Fibroblast of lung (primary cell): ENCODE results near the gene FAM107B. TPM values are rescaled to one million over a fixed set of nuclear protein-coding genes. Genes with fewer than 3 reads are reported as not detected.

ENCODE experiments used
- DNase-seq, 2 donors: peaks; one replicate each; pipeline versions ENCODE4 v3.0.0 to v3.0.0-alpha.2; 2010; ENCODE audit warnings: low read depth in 2 of 2
- H2AFZ ChIP-seq: 2 replicates; pipeline ENCODE4 v1.5.1; 2012; ENCODE audit warnings: low read length, control low read depth, inconsistent platforms
- H3K27ac ChIP-seq: 2 replicates; pipeline ENCODE4 v1.5.1; 2011; ENCODE audit warnings: low read length, control low read depth; ENCODE audit not compliant: insufficient read depth
- H3K27me3 ChIP-seq: 2 replicates; pipeline ENCODE4 v1.5.1; 2011; ENCODE audit warnings: mild to moderate bottlenecking, low read length; ENCODE audit not compliant: control insufficient read depth, insufficient read depth
- H3K36me3 ChIP-seq: 2 replicates; pipeline ENCODE4 v1.5.1; 2011; ENCODE audit warnings: low read length; ENCODE audit not compliant: control insufficient read depth, insufficient read depth
- H3K4me1 ChIP-seq: 2 replicates; pipeline ENCODE4 v1.5.1; 2011; ENCODE audit warnings: low read length; ENCODE audit not compliant: control insufficient read depth, insufficient read depth; ENCODE audit errors: extremely low read depth
- H3K4me2 ChIP-seq: 2 replicates; pipeline ENCODE4 v1.5.1; 2011; ENCODE audit warnings: low read length, control low read depth; ENCODE audit not compliant: insufficient read depth; ENCODE audit errors: extremely low read depth
- H3K4me3 ChIP-seq, 4 experiments: fragments of 200-600 bp in 1 of 4; sonication (generic) in 1 of 4; replicated peaks in 1 of 4; 2 replicates each; pipeline ENCODE4 v1.5.1; 2011 to 2016; ENCODE audit warnings: low read length in 4 of 4, low read depth in 3 of 4, mild to moderate bottlenecking in 3 of 4, control low read depth in 2 of 4, inconsistent platforms in 1 of 4, mixed read lengths in 1 of 4; ENCODE audit not compliant: insufficient read depth in 1 of 4; ENCODE audit errors: control extremely low read depth in 1 of 4
- H3K79me2 ChIP-seq: 2 replicates; pipeline ENCODE4 v1.5.1; 2012; ENCODE audit warnings: mild to moderate bottlenecking, low read length, inconsistent platforms; ENCODE audit not compliant: control insufficient read depth, insufficient read depth
- H3K9ac ChIP-seq: 2 replicates; pipeline ENCODE4 v1.5.1; 2011; ENCODE audit warnings: mild to moderate bottlenecking, low read length, control low read depth; ENCODE audit not compliant: insufficient read depth
- H3K9me3 ChIP-seq: 2 replicates; pipeline ENCODE4 v1.5.1; 2012; ENCODE audit warnings: low read depth, low read length; ENCODE audit not compliant: control insufficient read depth, insufficient read depth
- H4K20me1 ChIP-seq: 2 replicates; pipeline ENCODE4 v1.5.1; 2011; ENCODE audit warnings: low read length; ENCODE audit not compliant: control insufficient read depth, insufficient read depth; ENCODE audit errors: extremely low read depth
- EZH2 ChIP-seq: IDR thresholded peaks from 2 replicates; pipeline ENCODE4 v1.5.1; 2012; ENCODE audit warnings: low read length, control low read depth, mild to moderate bottlenecking; ENCODE audit errors: missing control alignments
- polyA plus RNA-seq, 2 donors: library from polyadenylated mRNA; depleted of rRNA in 1 of 2; stranded (reverse) in 1 of 2; unstranded in 1 of 2; fragments of >200 nt; gene quantifications; 2 replicates each; pipeline ENCODE4 v1.2.1, GENCODE V29; 2011 to 2012; ENCODE audit warnings: missing spikeins in 1 of 2
- total RNA-seq: library from RNA; depleted of rRNA; stranded (reverse); fragments of >200 nt; gene quantifications from 2 replicates; pipeline ENCODE4 v1.2.1, GENCODE V29; 2014
- TF ChIP-seq, protein P1 (sequence below), 2 donors: IDR thresholded peaks in 1 of 2; conservative IDR thresholded peaks in 1 of 2; 1 replicate in 1 of 2; 2 replicates in 1 of 2; pipeline ENCODE4 v1.5.1; 2011 to 2012; ENCODE audit warnings: low read length in 2 of 2, control low read depth in 1 of 2, inconsistent platforms in 1 of 2, low read depth in 1 of 2, mild to moderate bottlenecking in 1 of 2

FAM107B gene
- total and polyA plus RNA-seq, 2 donors (not counting 1 experiment from before 2014, with no cell fraction given): 29.0 to 36.0 TPM

DNA sequence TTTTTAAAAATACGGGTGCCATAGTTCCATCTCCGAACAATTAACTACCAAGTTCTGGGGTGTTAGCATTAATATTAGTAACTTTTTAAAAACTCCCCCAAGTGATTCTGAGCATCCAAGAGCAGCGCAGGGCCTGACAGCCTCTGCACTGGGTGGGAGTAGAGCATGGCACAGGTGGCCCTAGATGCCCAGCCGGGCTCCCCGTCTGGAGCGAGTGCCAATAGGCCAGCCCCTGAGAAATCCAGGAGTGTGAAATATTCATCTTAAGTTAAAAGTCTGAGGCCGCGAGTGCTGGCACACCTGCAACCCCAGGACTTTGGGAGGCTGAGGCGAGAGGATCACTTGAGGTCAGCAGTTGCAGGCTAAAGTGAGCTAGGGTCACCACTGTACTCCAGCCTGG, 16.2 kb downstream of the FAM107B start:
- H3K9ac ChIP-seq: no peak overlapping the region
- no peaks in the 10 kb centered on the region for H3K4me1 ChIP-seq
- H3K36me3 ChIP-seq: no peaks in the 10 kb centered on the region
- H3K79me2 ChIP-seq: no peaks in the 10 kb centered on the region
- no peak for TF ChIP-seq EZH2
- TF ChIP-seq, protein P1, sequence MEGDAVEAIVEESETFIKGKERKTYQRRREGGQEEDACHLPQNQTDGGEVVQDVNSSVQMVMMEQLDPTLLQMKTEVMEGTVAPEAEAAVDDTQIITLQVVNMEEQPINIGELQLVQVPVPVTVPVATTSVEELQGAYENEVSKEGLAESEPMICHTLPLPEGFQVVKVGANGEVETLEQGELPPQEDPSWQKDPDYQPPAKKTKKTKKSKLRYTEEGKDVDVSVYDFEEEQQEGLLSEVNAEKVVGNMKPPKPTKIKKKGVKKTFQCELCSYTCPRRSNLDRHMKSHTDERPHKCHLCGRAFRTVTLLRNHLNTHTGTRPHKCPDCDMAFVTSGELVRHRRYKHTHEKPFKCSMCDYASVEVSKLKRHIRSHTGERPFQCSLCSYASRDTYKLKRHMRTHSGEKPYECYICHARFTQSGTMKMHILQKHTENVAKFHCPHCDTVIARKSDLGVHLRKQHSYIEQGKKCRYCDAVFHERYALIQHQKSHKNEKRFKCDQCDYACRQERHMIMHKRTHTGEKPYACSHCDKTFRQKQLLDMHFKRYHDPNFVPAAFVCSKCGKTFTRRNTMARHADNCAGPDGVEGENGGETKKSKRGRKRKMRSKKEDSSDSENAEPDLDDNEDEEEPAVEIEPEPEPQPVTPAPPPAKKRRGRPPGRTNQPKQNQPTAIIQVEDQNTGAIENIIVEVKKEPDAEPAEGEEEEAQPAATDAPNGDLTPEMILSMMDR (conservative IDR thresholded peaks at IDR 0.05 in 1 of 2, IDR thresholded peaks at IDR 0.05 in 1 of 2; ENCODE audit: low read depth in 1 of 2, low read length in 2 of 2): no peak
- no peaks in the 10 kb centered on the region for H3K27me3 ChIP-seq
- no peaks in the 10 kb centered on the region for H4K20me1 ChIP-seq
- no peak overlapping the region for H3K4me2 ChIP-seq
- no peaks in the 10 kb centered on the region for H3K9me3 ChIP-seq
- H3K4me3 ChIP-seq: no peak overlapping the region
- no peak overlapping the region for H2AFZ ChIP-seq
- DNase-seq: no peak
- no peak overlapping the region for H3K27ac ChIP-seq

DNA sequence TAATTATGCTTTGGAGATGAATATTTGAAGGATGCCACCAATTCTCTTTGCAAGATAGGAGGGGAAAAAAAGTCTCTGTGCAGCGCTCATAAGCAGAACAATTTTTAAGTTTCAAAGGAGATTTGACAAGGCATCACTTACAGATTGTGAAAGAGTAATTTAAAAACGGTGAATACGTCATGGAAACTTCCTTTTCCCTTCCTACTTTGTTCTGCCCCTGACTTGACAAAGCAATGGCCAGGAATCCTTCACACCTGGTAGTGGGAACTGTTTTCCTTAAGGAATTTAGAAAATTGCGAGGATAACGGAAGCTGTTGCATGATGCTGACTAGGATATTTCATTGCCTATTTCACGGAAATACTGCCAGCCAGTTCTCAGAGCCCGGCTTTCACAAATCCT, 16.7 kb downstream of the FAM107B start:
- TF ChIP-seq, protein P1 (conservative IDR thresholded peaks at IDR 0.05 in 1 of 2, IDR thresholded peaks at IDR 0.05 in 1 of 2; ENCODE audit: low read depth in 1 of 2, low read length in 2 of 2): no peak
- TF ChIP-seq EZH2: no peak
- Histone ChIP-seq H3K4me2 (no peak overlapping the region), H3K27me3 (no peaks in the 10 kb centered on the region)

DNA sequence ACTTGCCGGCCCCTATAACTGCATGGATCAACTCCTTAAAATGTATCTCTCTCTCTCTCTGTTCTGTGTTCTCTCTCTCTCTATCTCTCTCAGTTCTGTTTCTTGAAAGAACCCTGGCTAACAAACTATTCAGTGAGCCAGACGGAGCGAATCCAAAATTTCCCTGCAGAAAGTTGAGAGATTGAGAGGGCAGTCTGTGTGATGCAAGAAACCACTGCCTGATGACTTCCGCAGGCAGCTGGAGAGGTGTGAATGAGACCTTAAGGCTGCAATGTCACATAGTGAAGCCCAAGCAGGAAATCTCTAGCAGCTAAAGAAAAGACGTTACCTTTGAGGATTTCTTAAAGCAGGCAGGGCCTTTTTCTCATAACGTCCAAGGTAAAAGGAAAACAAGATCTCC, 17.3 kb downstream of the FAM107B start:
- Histone ChIP-seq H3K27me3 (no peaks in the 10 kb centered on the region), H3K79me2 (no peaks in the 10 kb centered on the region), H2AFZ (no peak overlapping the region), H3K9me3 (no peaks in the 10 kb centered on the region), H3K4me3 (no peak overlapping the region), H3K27ac (no peak overlapping the region), H3K9ac (no peak overlapping the region), H3K4me1 (no peaks in the 10 kb centered on the region), H3K36me3 (no peaks in the 10 kb centered on the region), H4K20me1 (no peaks in the 10 kb centered on the region), H3K4me2 (no peak overlapping the region)
- no peak for TF ChIP-seq EZH2
- TF ChIP-seq, protein P1 (conservative IDR thresholded peaks at IDR 0.05 in 1 of 2, IDR thresholded peaks at IDR 0.05 in 1 of 2; ENCODE audit: low read depth in 1 of 2, low read length in 2 of 2): no peak
- DNase-seq: peak in 1 of 2 donors; percentile 80

More for the DNA sequence above, 16.7 kb downstream of the FAM107B start:
- no peaks in the 10 kb centered on the region for H4K20me1 ChIP-seq
- H3K79me2 ChIP-seq: no peaks in the 10 kb centered on the region
- no peak overlapping the region for H3K4me3 ChIP-seq
- H3K9ac ChIP-seq: no peak overlapping the region
- H3K27ac ChIP-seq: no peak overlapping the region
- DNase-seq: peak in 1 of 2 donors; percentile 67
- no peaks in the 10 kb centered on the region for H3K4me1 ChIP-seq
- no peak overlapping the region for H2AFZ ChIP-seq
- no peaks in the 10 kb centered on the region for H3K36me3 ChIP-seq
- no peaks in the 10 kb centered on the region for H3K9me3 ChIP-seq
